SU-DHL-6 (cell line): Measurements from ENCODE around the gene DIPK1B.
"Not testable (repeated sequence)": the region's sequence is repeated elsewhere in the genome, so short reads cannot be mapped to it uniquely, and the experiment has no call there.

Experiments used
- H2AFZ ChIP-seq: fragments of 200-600 bp; sonication (generic); 2 replicates; pipeline ENCODE4 v1.6.1; 2014; ENCODE audit warnings: low read depth, mild to moderate bottlenecking, moderate library complexity, mixed read lengths, antibody characterized with exemption, low read length; ENCODE audit not compliant: severe bottlenecking
- H3F3A ChIP-seq: fragments of 200-600 bp; shearing (Covaris generic); 2 replicates; pipeline ENCODE4 v1.6.0; 2016; ENCODE audit warnings: antibody characterized with exemption, mild to moderate bottlenecking; ENCODE audit not compliant: insufficient read depth
- H3K27ac ChIP-seq: fragments of 200-600 bp; sonication (generic); 2 replicates; pipeline ENCODE4 v1.5.1; 2016; ENCODE audit warnings: low read depth, mild to moderate bottlenecking, low read length, moderate library complexity, mixed read lengths
- H3K27me3 ChIP-seq: fragments of 200-600 bp; sonication (generic), shearing (Covaris generic); 2 replicates; pipeline ENCODE4 v1.6.0; 2014; ENCODE audit warnings: mild to moderate bottlenecking, low read length
- H3K36me3 ChIP-seq: fragments of 200-600 bp; sonication (generic); 2 replicates; pipeline ENCODE4 v1.6.1; 2014; ENCODE audit warnings: mild to moderate bottlenecking, low read length, mixed read lengths
- H3K4me2 ChIP-seq: fragments of 300-600, 200-600 bp; shearing (Covaris generic), sonication (generic); 2 replicates; pipeline ENCODE4 v1.6.0; 2014; ENCODE audit warnings: low read length, low read depth, mild to moderate bottlenecking; ENCODE audit not compliant: poor library complexity, severe bottlenecking
- H3K4me3 ChIP-seq: fragments of 200-600 bp; sonication (generic); 2 replicates; pipeline ENCODE4 v1.5.1; 2014; ENCODE audit warnings: antibody characterized with exemption, low read length, mild to moderate bottlenecking, mixed read lengths; ENCODE audit not compliant: insufficient read depth, poor library complexity, severe bottlenecking
- H3K79me2 ChIP-seq: fragments of 200-600 bp; sonication (generic); 2 replicates; pipeline ENCODE4 v1.6.1; 2014; ENCODE audit warnings: mild to moderate bottlenecking, low read length, moderate library complexity; ENCODE audit not compliant: insufficient read depth
- H3K9ac ChIP-seq: fragments of 200-600 bp; sonication (generic); 2 replicates; pipeline ENCODE4 v1.7.0; 2014; ENCODE audit warnings: mild to moderate bottlenecking, low read length
- H3K9me2 ChIP-seq: fragments of 200-600 bp; sonication (generic); replicated peaks from 2 replicates; pipeline ENCODE4 v1.6.1; 2014; ENCODE audit warnings: low read length; ENCODE audit not compliant: insufficient read depth
- H3K9me3 ChIP-seq: fragments of 200-600 bp; sonication (generic); 2 replicates; pipeline ENCODE4 v1.6.1; 2014; ENCODE audit warnings: low read length, mixed read lengths; ENCODE audit not compliant: insufficient read depth
- H4K20me1 ChIP-seq: fragments of 200-600 bp; sonication (generic); 2 replicates; pipeline ENCODE4 v1.6.1; 2014; ENCODE audit warnings: low read depth, mild to moderate bottlenecking, antibody characterized with exemption, low read length, moderate library complexity, mixed read lengths
- CTCF ChIP-seq: fragments of 200-600 bp; sonication (generic); IDR thresholded peaks from one replicate; pipeline ENCODE4 v1.5.1; 2017; ENCODE audit warnings: antibody characterized with exemption, mild to moderate bottlenecking, low read length, moderate library complexity; ENCODE audit not compliant: insufficient read depth, poor library complexity, severe bottlenecking
- EZH2phosphoT487 ChIP-seq: fragments of 200-600 bp; sonication (generic), shearing (Covaris generic); conservative IDR thresholded peaks from 2 replicates; pipeline ENCODE4 v1.6.1; 2018; ENCODE audit warnings: mild to moderate bottlenecking, antibody characterized with exemption, low read length, moderate library complexity, mixed read lengths

Gene DIPK1B

DNA sequence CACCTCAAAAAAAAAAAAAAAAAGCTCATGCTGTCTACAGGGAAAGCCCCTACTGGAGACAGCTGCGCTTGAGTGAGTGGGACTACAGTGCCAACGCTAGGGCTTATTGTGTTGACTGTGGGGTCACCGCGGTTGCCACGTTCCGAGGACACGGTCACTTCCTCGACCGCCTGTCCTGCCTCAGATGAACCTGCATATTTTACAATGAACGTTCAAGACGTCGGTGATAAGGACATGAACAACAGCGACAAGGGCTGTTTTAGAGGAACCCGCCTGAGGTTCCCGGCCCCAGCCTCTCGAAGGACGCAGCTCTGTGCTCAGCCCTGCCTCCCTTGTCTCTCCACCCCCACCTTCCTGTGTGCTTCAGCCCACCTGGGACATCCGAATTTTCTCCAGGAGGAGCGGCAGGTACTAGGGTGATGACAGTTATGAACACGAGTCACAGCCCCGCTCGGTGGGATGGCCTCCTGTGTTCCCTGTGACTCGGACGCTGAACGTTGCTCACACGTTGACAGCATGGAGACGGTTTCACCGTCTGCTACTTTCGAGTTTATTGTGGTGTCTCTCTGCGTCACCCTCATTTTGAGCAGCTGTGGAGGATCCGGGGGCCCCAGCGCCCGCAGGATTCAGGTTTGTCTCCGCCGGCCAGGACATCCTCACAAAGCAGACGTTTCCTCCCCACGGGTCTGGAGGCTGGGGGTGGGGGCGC is 11.3 kb upstream of the DIPK1B start:
- Histone ChIP-seq H3K9me3 (no peaks in the 10 kb centered on the region), H3K4me3 (no peak overlapping the region), H3K4me2 (peak overlapping the region; percentile 33), H3K27ac (no peak overlapping the region), H3K27me3 (no peaks in the 10 kb centered on the region), H3K36me3 (no peaks in the 10 kb centered on the region), H2AFZ (no peak overlapping the region), H3K9ac (no peak overlapping the region), H3K9me2 (no peaks in the 10 kb centered on the region), H3K79me2 (no peaks in the 10 kb centered on the region), H4K20me1 (no peaks in the 10 kb centered on the region), H3F3A (no peaks in the 10 kb centered on the region)
- TF ChIP-seq CTCF (no peak), EZH2phosphoT487 (no peak)

DNA sequence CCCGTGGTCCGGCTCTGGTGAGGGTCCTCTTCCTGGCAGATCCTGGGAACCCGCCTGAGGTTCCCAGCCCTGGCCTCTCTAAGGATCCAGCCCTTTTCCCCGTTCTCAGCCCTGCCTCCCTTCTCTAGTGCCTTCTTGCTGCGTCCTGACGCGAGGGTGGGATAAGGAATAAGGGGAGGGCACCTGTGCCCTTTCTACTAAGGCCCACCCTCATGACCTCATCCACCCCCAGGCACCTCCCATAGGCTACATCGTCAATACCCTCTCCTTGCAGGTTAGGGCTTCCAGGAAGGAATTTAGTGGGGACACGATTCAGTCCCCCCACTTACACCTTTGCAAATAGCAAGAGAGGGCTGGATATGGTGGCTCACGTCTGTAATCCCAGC is 10.7 kb upstream of the DIPK1B start:
- Histone ChIP-seq H2AFZ (no peak overlapping the region), H3K4me3 (no peak overlapping the region), H4K20me1 (no peaks in the 10 kb centered on the region), H3K27ac (no peak overlapping the region), H3K9me3 (no peaks in the 10 kb centered on the region), H3K27me3 (no peaks in the 10 kb centered on the region), H3K79me2 (no peaks in the 10 kb centered on the region), H3K9me2 (no peaks in the 10 kb centered on the region), H3F3A (no peaks in the 10 kb centered on the region), H3K4me2 (no peak overlapping the region), H3K9ac (no peak overlapping the region), H3K36me3 (no peaks in the 10 kb centered on the region)
- TF ChIP-seq EZH2phosphoT487 (no peak), CTCF (no peak)

- H3K9ac ChIP-seq, result no peak overlapping the region
- H3K4me3 ChIP-seq, result no peak overlapping the region
- no peaks in the 10 kb centered on the region for H3K79me2 ChIP-seq
- H3K36me3 ChIP-seq, result no peaks in the 10 kb centered on the region
- H3K27me3 ChIP-seq, result no peaks in the 10 kb centered on the region
- no peak overlapping the region for H3K27ac ChIP-seq
- no peak overlapping the region for H2AFZ ChIP-seq
- H4K20me1 ChIP-seq, result no peaks in the 10 kb centered on the region
- H3K9me2 ChIP-seq, result no peaks in the 10 kb centered on the region
- no peak overlapping the region for H3K4me2 ChIP-seq
- H3K9me3 ChIP-seq, result no peaks in the 10 kb centered on the region
- TF ChIP-seq EZH2phosphoT487, result no peak
- TF ChIP-seq CTCF, result no peak
- no peaks in the 10 kb centered on the region for H3F3A ChIP-seq
Measured at GRCh38 chr9:136703276-136703860, 9.0 kb upstream of the DIPK1B start.

GRCh38 chr9:136704741-136705140 is 7.6 kb upstream of the DIPK1B start:
- not testable (repeated sequence) for H3K27me3 ChIP-seq, H3K79me2 ChIP-seq, H3F3A ChIP-seq, H3K9me3 ChIP-seq, H3K27ac ChIP-seq, H3K36me3 ChIP-seq, H3K9ac ChIP-seq, H3K9me2 ChIP-seq, H2AFZ ChIP-seq, H3K4me2 ChIP-seq, H3K4me3 ChIP-seq, H4K20me1 ChIP-seq
